Endothelial cell of umbilical vein (primary cell): Measurements from ENCODE around the gene CROCC2. TPM values are rescaled to one million over a fixed set of nuclear protein-coding genes. Genes with fewer than 3 reads are reported as not detected.

ENCODE experiments used
- BruUV-seq: library from RNA; stranded (reverse); fragments of 400-500 nt; replicated peaks from 2 replicates; lab custom pipeline; 2021; lab: Mats Ljungman, UMichigan
- CTCF ChIA-PET: fragments of 300-600, 350-600 bp; sonication (Branson Sonifier 250); formaldehyde crosslinking; loops from one replicate; lab custom pipeline; 2021; ENCODE audit warnings: antibody characterized with exemption, inconsistent platforms; lab: Charles Lee
- POLR2A ChIA-PET: fragments of 300-600, 350-600 bp; sonication (Branson Sonifier 250); formaldehyde crosslinking; loops from one replicate; lab custom pipeline; 2021; ENCODE audit warnings: antibody characterized with exemption, inconsistent platforms; lab: Charles Lee
- DNase-seq: peaks from one replicate; pipeline ENCODE4 v3.0.0-alpha.2; 2011; ENCODE audit warnings: low read depth, low spot score
- FAIRE-seq: peaks from 2 replicates; lab custom pipeline; 2011; peaks lifted over from hg19 to GRCh38; lab: Jason Lieb, UNC
- H2AFZ ChIP-seq: 2 replicates; pipeline ENCODE4 v1.6.0; 2012; ENCODE audit warnings: low read depth, low read length, control low read depth, inconsistent platforms
- H3K27ac ChIP-seq: 2 replicates; pipeline ENCODE4 v1.5.1; 2011; ENCODE audit warnings: low read depth, mild to moderate bottlenecking, control low read depth, low read length, moderate library complexity; ENCODE audit not compliant: insufficient read depth
- H3K27me3 ChIP-seq, 2 experiments: 2 replicates each; pipeline versions ENCODE4 v1.6.0 to v1.6.1; 2011; ENCODE audit warnings: low read length in 2 of 2, mixed read lengths in 1 of 2; ENCODE audit not compliant: control insufficient read depth in 2 of 2, insufficient read depth in 2 of 2
- H3K36me3 ChIP-seq, 2 experiments: 2 replicates in 1 of 2; 3 replicates in 1 of 2; pipeline ENCODE4 v1.5.1; 2011; ENCODE audit warnings: low read length in 2 of 2, mild to moderate bottlenecking in 1 of 2, moderate library complexity in 1 of 2; ENCODE audit not compliant: control insufficient read depth in 2 of 2, insufficient read depth in 2 of 2; ENCODE audit errors: extremely low read depth in 1 of 2
- H3K4me1 ChIP-seq: 3 replicates; pipeline ENCODE4 v1.5.1; 2011; ENCODE audit warnings: mild to moderate bottlenecking, low read length; ENCODE audit not compliant: control insufficient read depth, insufficient read depth; ENCODE audit errors: extremely low read depth
- H3K4me2 ChIP-seq: 2 replicates; pipeline ENCODE4 v1.6.1; 2011; ENCODE audit warnings: low read length, control low read depth, mixed read lengths; ENCODE audit not compliant: insufficient read depth
- H3K4me3 ChIP-seq, 3 experiments: fragments of 200-600 bp in 1 of 3; sonication (generic), shearing (Covaris generic) in 1 of 3; replicated peaks in 1 of 3; 2 replicates each; pipeline ENCODE4 v1.5.1; 2011 to 2016; ENCODE audit warnings: control low read depth in 3 of 3, low read length in 3 of 3, mild to moderate bottlenecking in 2 of 3, inconsistent platforms in 1 of 3, low read depth in 1 of 3, moderate library complexity in 1 of 3; ENCODE audit not compliant: insufficient read depth in 1 of 3
- H3K79me2 ChIP-seq: 2 replicates; pipeline ENCODE4 v1.6.0; 2012; ENCODE audit warnings: low read length, inconsistent platforms; ENCODE audit not compliant: control insufficient read depth, insufficient read depth
- H3K9ac ChIP-seq: replicated peaks from 2 replicates; pipeline ENCODE3; 2011; ENCODE audit warnings: low read length, control low read depth; ENCODE audit not compliant: insufficient read depth; ENCODE audit errors: extremely low read depth
- H3K9me1 ChIP-seq: replicated peaks from 3 replicates; pipeline ENCODE4 v1.6.0; 2011; ENCODE audit warnings: mild to moderate bottlenecking, low read length; ENCODE audit not compliant: control insufficient read depth, insufficient read depth; ENCODE audit errors: extremely low read depth
- H3K9me3 ChIP-seq: replicated peaks from 2 replicates; pipeline ENCODE4 v1.5.1; 2012; ENCODE audit warnings: low read length, inconsistent platforms; ENCODE audit not compliant: control insufficient read depth, insufficient read depth
- H4K20me1 ChIP-seq: replicated peaks from 2 replicates; pipeline ENCODE3; 2011; ENCODE audit warnings: mild to moderate bottlenecking, low read length; ENCODE audit not compliant: control insufficient read depth, insufficient read depth; ENCODE audit errors: extremely low read depth
- EZH2 ChIP-seq: IDR thresholded peaks from 2 replicates; pipeline ENCODE4 v1.6.1; 2012; ENCODE audit warnings: borderline replicate concordance, low read depth, mild to moderate bottlenecking, moderate library complexity, low read length, inconsistent platforms; ENCODE audit not compliant: severe bottlenecking
- FOS ChIP-seq: IDR thresholded peaks from 2 replicates; pipeline ENCODE4 v1.6.1; 2011; ENCODE audit warnings: mild to moderate bottlenecking, low read length, moderate library complexity, borderline replicate concordance; ENCODE audit not compliant: insufficient read depth
- GATA2 ChIP-seq: IDR thresholded peaks from 2 replicates; pipeline ENCODE4 v1.7.0; 2011; ENCODE audit warnings: low read depth, mild to moderate bottlenecking, moderate library complexity, mixed read lengths, low read length; ENCODE audit not compliant: insufficient read length, insufficient read depth
- JUN ChIP-seq: IDR thresholded peaks from 2 replicates; pipeline ENCODE4 v1.6.1; 2011; ENCODE audit warnings: borderline replicate concordance, low read depth; ENCODE audit not compliant: insufficient read length, insufficient read depth
- POLR2A ChIP-seq: IDR thresholded peaks from 2 replicates; pipeline ENCODE4 v1.6.1; 2012; ENCODE audit warnings: low read depth, mild to moderate bottlenecking, control low read depth, low read length
- dilution Hi-C: fragments of 300-500 bp; cut with MboI; formaldehyde crosslinking; loops from one replicate; pipeline ENCODE4 v1.15.0; 2019; ENCODE audit warnings: low sequenced_read_pairs; ENCODE audit not compliant: extremely low pct_ligation_motif_present
- intact Hi-C: fragments of 100-400 bp; cut with micrococcal nuclease; formaldehyde crosslinking; loops from one replicate; pipeline ENCODE4 v1.10.0; 2022
- polyA plus RNA-seq, 4 experiments: library from polyadenylated mRNA; depleted of rRNA in 3 of 4; stranded (reverse) in 3 of 4; unstranded in 1 of 4; fragments of >200 nt; gene quantifications; 2 replicates each; pipeline versions ENCODE4 v1.2.1 to v1.2.3, GENCODE V29; 2011 to 2012; ENCODE audit warnings: missing spikeins in 1 of 4
- total RNA-seq: library from RNA; stranded (reverse); gene quantifications from 2 replicates; pipeline ENCODE4 v1.2.3, GENCODE V29; 2021

CROCC2 gene
- total and polyA plus RNA-seq, 2 donors (not counting 3 experiments of a cell fraction or from before 2014, with no cell fraction given) = not detected

- ChIA-PET POLR2A (no interaction called here), CTCF (no interaction called here)
- Histone ChIP-seq H3K36me3 (no peaks in the 10 kb centered on the region), H3K27me3 (no peaks in the 10 kb centered on the region), H4K20me1 (no peaks in the 10 kb centered on the region), H3K4me2 (no peak overlapping the region), H3K9ac (no peak overlapping the region), H2AFZ (no peak overlapping the region), H3K9me1 (no peaks in the 10 kb centered on the region), H3K79me2 (no peaks in the 10 kb centered on the region), H3K9me3 (no peaks in the 10 kb centered on the region), H3K27ac (no peak overlapping the region), H3K4me3 (no peak overlapping the region), H3K4me1 (no peaks in the 10 kb centered on the region)
- no TSS peak for BruUV-seq
- DNase-seq = no peak
- TF ChIP-seq POLR2A (no peak), FOS (no peak), JUN (no peak), EZH2 (no peak)
- no peak for FAIRE-seq
- dilution Hi-C loops (no loop called here), intact Hi-C loops (no loop called here)
Measured at GRCh38 chr2:240964704-240965295, 58.7 kb downstream of the CROCC2 start.

- CTCF ChIA-PET = interaction anchor here (0.9 to 1.9 kb wide), 3 partner anchors 18 to 114 kb away, joined by 3 to 8 read pairs (median 6); no protein-coding TSS in a partner anchor
- intact Hi-C loops = no loop called here
- FAIRE-seq = no peak
Measured at GRCh38 chr2:240965296-240965904, 59.3 kb downstream of the CROCC2 start.

More at GRCh38 chr2:240965296-240965904, 59.3 kb downstream of the CROCC2 start:
- Histone ChIP-seq H2AFZ (no peak overlapping the region), H3K27ac (no peak overlapping the region), H3K4me3 (no peak overlapping the region), H3K9me3 (no peaks in the 10 kb centered on the region), H3K36me3 (no peaks in the 10 kb centered on the region), H4K20me1 (no peaks in the 10 kb centered on the region), H3K4me2 (no peak overlapping the region), H3K9me1 (no peaks in the 10 kb centered on the region), H3K9ac (no peak overlapping the region), H3K4me1 (no peaks in the 10 kb centered on the region), H3K79me2 (no peaks in the 10 kb centered on the region), H3K27me3 (no peaks in the 10 kb centered on the region)
- POLR2A ChIA-PET = interaction anchor here (0.6 kb wide), 1 partner anchor 215 kb away, joined by 6 read pairs; no protein-coding TSS in a partner anchor
- BruUV-seq = no TSS peak
- dilution Hi-C loops = no loop called here
- TF ChIP-seq GATA2 = no peak
- no peak for DNase-seq
